GM19395 (cell line): ENCODE results near the gene ZDHHC13.

Experiments used
- ATAC-seq: cut with Tn5 transposase; IDR thresholded peaks from one replicate; pipeline ENCODE4 v1.9.1; 2021; ENCODE audit warnings: mild to moderate bottlenecking, moderate library complexity; ENCODE audit not compliant: unreplicated experiment

Gene ZDHHC13

DNA sequence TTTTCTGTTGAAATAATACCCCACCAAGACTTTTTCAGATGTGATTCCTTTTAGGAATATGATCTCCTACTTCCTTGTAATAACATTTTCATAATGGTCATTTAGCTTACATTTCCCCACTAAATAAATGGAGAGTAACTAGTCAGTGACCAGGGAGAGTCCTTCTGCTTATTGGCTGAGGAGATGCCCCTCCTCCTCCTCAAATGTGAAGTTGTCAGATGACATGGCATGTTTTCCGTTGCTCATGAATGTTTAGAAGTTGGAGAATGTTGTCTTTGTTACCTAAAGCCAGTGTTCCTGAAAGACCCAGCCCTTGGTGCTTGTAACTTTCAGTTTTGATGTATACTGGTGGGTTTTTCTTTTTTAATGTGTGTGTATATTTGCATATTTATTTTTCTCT, 46.6 kb downstream of the ZDHHC13 start:
- no peak for ATAC-seq

DNA sequence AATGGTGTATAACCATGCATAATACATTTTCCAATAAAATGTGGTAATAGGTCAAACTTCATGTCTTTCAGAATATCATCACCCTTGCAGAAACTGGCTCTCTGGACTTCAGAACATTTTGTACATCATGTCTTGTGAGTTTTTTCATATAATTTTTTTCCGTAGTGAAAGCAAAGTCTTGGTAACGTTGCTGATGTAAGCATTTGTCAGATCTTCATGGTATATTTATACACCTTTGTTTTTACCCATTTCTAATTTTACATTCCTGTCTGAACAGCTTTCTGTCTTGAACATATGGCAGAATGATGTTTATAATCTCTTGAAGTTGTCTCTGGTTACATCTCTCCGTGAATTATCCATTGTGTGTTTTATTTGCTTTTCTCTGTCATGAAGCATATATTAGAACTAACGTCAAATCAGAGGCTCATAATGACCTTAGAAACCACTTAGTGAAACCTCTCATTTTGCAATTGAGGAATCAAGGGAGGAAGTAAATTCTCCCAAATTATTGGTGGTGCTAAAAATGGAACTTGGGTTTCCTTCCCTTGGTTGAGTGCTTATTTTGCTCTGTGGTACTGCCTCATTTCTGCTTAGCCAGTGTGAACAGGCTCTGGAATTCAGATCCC, 47.4 kb downstream of the ZDHHC13 start:
- ATAC-seq, result no peak

DNA sequence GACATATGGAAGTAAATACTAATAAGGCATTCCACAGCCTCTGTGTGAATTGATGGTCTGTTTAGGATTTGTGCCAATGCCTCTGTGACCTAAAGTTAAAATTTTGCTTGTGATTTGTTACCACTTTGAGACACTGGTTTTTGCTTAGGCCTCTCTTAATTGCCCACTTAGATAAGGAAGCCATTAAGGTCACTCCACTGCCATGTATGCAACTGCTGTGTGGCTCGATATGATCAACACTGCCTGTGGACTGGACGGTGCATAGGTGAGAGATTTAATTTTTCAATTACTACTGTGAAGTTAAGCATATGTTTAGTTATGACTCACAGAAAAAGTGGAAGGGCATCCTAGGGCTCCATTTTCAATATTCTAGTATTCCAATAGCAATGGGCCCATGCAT, 47.9 kb downstream of the ZDHHC13 start:
- ATAC-seq, result no peak

DNA sequence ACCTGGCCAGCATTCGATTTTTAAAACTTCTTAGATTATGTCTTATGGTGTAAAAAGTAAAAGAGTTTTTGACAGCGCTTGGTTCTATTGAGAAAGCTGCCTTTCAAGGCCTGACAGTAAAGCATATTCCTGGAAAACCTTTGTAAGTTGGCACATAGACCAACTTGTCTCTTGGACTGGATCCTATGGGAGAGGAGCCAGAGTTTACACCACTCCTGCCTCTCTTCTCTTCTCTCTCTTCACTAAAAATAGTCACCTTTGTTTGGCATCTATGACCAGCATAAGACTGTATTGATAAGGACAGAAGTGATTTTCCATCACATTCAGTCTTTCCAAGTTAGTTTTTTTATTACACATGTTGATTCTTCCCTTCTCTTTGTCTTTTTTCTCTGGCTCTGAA, 51.1 kb downstream of the ZDHHC13 start:
- no peak for ATAC-seq

DNA sequence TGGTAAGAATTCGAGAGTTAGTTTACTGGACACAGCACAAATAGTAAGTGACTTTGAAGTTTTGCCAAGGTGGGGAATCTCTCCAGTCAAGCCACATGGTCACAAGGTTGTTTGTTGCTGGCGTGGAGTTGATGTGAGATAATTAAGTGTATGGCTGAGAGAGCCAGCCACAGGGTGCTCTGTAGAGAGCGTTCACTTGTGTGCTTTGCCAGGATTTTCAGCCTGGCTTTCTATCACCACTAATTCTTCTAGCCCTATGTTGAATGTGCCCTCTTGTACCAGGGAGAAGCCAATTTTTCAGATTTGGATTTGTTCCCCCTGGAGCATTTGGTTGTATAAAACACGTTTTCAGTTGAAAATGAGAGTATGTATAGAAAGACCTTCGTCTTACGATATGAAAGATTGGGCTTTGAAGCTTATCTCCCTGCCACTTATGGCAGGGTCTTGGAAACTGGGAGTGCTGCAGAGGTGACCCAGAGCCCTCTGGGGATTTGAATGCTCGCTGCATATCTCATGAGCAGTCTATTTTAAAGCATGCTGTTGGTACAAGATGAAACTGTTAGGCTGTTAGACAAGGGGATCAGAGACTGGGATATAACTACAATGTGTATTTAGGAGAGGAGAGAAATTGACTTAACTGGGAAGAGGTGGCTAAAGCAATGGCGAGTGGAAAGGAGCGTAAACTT, 56.2 kb downstream of the ZDHHC13 start:
- no peak for ATAC-seq

DNA sequence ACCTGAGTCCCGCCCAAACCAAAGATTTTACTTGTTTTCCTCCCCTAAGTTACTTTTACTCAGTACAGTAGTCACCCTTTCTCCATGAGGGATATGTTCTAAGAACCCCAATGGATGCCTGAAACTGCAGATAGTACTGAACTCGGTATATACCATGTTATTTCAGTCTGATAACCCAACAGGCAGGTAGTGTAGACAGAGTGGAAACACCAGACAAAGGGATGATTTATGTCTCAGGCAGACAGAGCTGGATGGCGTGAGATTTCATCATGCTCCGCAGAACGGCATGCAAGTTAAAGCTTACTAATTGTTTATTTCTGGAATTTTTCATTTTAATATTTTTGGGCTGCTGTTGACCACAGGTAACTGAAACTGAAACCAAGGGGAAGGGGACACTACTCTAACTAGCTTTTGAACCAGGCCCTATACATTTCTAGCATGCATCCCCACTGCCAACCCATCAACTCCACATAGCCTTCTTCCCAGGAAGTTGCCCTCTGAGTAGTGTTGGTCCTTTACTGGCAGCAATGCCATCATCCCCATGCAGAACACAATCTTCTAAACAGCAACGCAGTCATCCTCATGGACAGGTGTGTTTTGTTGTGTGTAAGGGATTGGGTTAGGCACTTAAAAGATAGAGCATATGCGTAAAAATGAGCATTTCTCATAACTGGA, 57.1 kb downstream of the ZDHHC13 start:
- ATAC-seq, result no peak

DNA sequence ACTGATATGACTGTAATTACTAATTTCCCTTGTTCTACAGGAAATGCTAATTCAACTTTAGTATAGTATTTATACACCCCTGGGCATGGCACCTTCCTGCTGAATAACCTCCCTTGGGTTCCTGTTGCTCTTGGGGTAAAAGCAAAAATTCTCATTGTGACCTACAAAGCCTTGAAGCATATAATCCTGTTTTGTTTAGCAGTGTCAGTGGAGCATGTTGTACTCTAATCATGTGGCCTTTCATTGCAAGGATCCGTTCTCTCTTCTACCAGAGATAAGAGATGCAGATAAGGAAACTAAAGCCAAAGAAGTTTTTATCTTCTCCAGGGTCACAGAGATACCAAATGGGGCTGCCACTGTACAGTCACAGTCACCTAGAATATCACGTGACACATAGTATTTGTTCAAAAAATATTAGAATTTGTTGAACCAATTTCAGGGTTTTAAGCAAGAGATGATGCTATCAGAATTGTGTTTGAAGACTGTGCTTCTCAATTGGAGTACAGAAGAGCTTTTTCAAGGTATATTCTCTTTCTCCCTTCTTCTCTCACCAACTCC, 59.7 kb downstream of the ZDHHC13 start:
- ATAC-seq, result no peak

DNA sequence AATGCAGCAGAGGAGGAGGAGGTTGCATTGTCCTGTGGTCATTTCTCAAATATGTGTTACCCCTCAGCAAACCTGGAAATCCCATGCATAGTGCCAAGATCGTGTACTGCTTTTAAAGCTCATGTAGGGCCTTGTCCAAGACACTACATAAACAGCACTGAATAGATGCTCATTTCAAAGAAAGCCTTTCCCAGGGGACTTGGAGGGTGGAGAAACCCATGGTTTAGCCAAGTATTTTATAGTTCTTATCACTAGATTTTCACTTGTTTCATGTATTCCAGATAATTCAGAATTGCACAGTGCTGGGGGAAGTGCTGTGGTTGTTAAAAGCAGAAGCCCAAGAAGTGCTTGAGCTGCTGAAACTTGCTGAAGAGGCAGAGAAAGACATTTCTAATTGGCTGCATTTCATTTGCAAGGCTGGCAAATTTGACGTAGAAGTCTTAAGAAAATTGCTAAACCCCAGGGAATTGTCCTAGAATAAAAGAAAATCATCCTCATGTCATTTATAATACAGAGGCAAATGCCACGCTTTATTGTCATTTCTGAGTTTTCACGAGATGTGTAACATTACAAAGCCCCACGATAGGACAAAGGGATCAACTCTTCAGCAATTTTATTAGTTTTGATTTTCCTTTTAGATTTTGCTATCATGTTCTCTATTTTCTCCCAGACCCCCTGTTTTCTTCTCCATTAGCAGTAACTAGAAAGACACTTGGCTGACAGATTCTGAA, 64.7 kb downstream of the ZDHHC13 start:
- no peak for ATAC-seq

DNA sequence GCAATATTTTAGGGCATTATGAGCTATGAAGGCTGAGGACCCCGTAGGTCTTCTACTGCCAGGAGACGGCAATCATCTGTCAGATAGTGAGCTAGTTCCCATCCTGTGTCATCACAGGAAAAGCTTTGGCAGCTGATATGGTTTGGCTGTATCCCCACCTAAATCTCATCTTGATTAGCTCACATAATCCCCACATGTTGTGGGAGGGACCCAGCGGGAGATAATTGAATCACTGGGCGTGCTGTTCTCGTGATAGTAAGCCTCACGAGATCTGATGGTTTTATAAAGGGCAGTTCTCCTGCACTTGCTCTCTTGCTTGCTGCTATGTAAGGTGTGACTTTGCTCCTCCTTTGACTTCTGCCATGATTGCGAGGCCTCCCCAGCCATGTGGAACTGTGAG, 66.7 kb downstream of the ZDHHC13 start:
- no peak for ATAC-seq

DNA sequence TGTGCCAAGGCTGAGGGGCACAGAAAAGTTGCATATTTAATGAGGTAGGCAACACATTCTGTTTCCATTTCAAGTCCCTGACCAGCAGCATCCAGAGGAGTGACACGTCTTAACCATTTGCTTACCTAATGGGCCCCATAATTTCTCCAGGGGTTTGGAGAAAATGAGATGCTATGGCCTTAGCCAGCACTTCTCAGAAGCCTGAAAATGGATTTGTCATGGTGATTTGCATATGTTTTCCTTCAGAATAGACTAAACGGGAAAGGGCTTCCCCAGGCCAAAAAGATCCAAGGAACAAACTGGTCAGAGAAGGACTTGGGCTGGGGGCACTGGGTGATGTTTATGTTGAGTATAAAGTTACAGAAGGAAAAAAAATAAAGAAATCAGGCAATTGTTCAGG, 68.1 kb downstream of the ZDHHC13 start:
- no peak for ATAC-seq

DNA sequence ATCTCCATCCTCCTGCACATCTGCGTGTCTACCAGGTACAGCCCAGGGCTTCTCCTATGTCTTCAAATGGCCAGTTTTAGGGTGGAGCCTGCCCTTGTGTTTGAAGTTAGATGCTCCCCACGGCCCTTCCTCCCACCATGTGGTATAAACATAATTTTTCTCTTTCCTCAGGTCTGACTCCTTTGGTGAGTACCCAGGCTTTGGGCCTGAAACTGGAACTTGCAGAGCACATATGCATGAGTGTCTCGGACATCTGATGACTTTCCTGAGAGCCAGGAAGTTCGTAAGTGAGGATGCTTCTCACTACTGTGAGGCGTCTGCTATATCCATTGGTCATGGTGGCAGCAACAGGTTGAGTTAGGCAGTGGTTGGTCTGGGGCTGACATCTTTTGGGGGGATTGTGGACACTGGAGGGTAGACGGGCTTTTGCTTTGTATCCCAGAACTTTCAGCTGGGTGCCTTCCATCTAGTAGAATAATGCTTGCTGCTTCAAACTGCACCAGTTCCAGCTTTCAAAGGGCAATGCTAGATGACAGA, 68.6 kb downstream of the ZDHHC13 start:
- ATAC-seq, result no peak

DNA sequence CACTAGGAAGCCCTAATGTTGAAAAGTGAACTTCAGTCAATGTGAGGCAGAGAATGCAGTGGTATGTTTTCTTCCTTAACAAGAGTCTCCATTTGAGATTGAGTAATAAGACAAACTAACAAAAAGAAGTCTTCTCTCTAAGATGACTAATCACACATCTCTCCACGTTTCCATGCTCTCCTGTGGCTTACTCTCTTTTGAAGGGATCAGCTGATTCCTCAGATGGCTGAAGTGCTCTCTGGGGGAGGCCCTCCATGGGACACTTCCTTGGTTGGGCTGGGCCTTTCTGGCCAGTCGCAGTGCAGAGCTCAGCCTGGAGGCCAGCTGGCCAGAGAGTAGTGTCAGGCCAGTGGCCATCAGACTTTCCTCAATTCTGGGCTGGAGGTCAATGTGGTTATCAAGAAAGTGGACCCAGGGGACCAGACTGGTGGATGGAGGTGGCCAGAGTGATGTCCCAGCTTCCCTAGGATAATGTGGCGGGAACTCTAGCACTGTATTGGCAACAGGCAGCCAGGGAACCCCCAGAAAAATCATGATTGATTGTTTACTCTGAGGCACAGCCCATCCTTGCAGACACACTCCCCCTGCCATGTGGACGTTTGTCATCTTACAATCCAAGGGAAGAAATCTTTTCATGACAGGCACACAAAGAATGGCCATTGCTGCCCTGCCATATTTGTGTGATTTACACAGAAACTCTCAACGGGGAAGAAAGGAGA, 70.3 kb downstream of the ZDHHC13 start:
- no peak for ATAC-seq

DNA sequence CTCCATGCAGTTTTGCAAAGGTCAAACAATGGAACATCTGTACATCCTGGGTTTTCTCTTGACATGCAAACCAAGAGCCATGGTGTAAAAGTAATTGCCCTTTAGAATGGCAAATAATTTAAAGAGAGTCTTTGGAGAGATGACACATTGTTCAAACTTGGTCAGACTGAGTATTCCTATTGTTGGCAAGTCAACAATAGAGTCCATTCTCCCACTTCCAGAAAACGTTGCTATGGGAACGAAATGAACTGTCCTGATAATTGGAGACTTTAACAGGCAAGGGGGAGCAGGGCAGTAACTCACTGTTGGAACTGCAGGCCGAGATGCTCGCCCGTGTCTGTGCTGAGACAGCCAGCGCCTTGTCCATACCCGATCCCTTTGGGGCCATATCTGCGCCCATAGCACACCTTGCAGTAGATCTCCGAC, 70.9 kb downstream of the ZDHHC13 start:
- ATAC-seq, result no peak

DNA sequence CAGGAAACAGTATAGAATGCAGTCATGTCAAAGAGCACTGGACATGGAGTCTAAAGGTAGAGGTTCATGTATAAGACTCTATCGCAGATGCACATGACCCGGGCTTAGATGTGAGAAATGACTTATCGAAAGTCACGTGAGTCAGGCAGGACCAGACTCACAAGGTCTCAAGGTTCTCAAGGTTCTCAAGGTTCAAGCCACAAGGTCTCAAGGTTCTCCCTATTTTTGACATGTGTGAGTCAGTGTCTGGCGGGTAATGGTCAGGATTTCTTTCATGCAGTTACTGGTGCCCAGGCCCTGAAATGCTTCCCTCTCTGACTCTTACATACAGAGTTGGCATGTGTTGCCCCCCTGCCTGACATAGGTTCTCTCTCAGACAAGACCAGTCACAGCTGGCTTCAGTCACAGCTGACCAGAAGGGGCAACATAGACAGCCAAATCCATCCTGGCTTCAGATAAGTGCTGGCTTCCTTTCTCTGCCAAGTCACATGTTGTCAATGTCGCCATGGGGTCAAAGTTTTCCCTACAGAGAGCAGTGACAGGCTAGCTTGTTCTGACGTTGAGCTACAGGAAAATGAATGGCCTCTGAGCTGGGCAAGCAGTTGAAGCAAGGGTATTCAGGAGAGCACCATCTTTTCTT, 74.7 kb downstream of the ZDHHC13 start:
- no peak for ATAC-seq

DNA sequence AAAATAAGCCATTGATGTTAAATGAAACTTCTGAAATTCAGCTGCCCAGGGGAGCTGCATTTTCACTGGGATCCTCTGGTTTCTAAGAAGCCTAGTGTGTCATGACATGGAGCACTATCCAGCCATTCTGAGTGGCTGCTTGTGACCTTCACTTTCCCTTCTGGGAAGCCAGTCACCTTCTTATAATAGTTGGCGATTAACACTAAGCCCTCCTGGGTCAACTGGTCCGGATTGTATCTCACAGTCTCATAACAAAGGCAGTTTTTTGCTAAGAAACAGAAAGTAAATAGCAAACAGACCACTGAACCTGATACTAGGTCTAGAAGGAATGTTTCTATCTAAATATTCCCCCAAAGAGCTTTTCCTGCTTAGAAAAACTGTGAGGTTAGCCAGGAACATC, 76.9 kb downstream of the ZDHHC13 start:
- ATAC-seq, result no peak

DNA sequence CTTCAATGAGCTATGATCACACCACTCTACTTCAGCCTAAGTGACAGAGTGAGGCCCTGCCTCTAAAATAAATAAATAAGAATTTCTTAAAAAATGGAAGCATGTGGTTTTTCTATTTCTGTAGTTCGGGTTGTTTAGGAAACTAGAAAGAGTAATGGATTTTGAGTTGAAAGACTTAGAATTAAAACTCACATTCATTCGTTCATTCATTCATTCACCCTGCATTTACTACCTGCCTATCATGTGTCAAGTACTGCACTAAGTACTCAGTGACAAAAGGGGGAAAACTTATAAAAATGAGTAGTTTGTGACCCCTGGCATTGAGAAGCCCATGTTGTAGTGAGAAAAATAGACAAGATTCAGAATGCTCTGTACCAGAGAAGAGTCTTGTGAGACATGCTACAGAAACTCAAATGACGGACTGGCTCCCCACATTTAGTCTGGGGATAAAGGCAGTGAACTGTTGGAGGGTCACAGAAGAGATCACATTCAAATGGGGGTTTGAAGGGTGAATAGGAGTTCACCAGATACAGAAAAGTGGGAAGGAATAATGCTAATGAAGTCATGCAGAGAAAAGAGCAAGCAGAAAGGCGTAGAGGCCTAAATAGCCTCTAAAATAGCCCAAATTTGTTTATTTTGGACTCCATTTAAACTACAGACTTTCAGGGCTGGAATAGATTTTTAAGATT, 77.8 kb downstream of the ZDHHC13 start:
- ATAC-seq, result no peak

DNA sequence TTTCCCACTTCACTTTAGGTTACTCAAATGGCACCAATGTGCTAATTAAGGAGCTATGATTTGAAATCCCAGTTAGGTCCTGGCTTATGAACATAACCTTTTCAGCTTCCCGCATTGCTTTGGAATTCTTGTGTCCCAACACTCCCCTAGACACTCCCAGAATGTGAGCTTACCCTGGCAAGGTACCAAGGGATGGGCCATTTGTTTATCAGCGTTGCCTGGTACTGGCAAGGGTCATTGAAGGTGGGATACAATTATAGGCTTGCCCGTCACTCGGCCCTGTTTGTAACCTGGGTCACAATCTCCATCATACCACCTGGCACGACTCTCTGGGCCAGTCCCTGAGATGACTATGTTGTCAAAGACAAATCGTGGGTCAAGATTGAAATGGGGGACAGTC, 79.5 kb downstream of the ZDHHC13 start:
- ATAC-seq, result no peak

DNA sequence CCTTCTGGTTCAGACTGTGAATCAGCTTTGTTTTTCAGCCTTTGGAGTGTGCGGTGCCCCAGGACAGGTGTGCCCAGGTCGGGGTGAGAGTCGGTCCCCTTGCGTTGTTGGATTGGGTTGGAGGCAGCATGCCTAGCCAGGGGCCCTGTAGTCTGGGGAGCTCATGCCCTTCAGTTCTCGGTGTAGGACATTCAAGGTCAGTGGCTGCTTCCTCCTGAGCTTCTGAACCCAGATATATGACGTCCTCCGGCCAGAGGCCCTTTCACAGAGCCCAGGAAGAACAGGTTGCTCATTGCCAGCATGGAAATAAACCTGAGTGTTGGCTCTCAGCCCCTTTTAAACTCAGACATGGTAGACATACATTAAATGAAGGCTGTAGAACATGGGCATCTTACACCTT, 82.1 kb downstream of the ZDHHC13 start:
- ATAC-seq, result no peak

DNA sequence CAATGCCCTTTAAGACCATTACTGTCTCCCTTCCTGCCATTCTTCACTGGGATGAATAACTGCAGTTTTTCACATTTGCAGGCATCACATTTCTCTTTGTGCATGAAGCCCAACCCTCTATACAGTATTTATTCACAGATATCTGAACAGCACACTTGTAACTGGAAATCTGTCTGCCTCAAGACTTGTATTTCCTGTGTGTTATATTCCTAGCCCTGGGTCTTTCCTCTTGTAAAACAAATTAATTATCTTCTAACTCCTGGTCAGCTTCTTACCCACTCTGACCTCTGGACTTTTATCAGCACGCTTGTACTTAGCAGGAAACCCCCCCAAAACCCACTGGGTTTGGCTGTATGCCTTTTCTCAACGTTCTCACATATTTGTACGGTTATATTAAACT, 82.8 kb downstream of the ZDHHC13 start:
- no peak for ATAC-seq
